Endodermal cell (in vitro differentiated cells): ENCODE results near the gene CLDN9. TPM values are rescaled to one million over a fixed set of nuclear protein-coding genes. Genes with fewer than 3 reads are reported as not detected.
A peak's percentile ranks its signal among the peaks of the same experiment; 100 is the strongest.

Experiments
- DNase-seq: peaks from one replicate; pipeline ENCODE4 v3.0.0-alpha.2; 2017
- H3K27ac ChIP-seq: 2 replicates; pipeline ENCODE4 v1.5.1; 2013; ENCODE audit warnings: mild to moderate bottlenecking, low read depth, low read length, moderate library complexity
- H3K27me3 ChIP-seq: 2 replicates; pipeline ENCODE4 v1.6.1; 2013; ENCODE audit warnings: mild to moderate bottlenecking, low read length, moderate library complexity; ENCODE audit not compliant: insufficient read depth, control insufficient read depth, poor library complexity, severe bottlenecking
- H3K36me3 ChIP-seq: 2 replicates; pipeline ENCODE4 v1.7.0; 2013; ENCODE audit warnings: mild to moderate bottlenecking, low read length, moderate library complexity; ENCODE audit not compliant: control insufficient read depth, insufficient read depth
- H3K4me1 ChIP-seq: one replicate; pipeline ENCODE4 v1.7.0; 2013; ENCODE audit warnings: low read length; ENCODE audit not compliant: control insufficient read depth, insufficient read depth
- H3K4me3 ChIP-seq: 2 replicates; pipeline ENCODE4 v1.5.1; 2013; ENCODE audit warnings: mild to moderate bottlenecking, low read length, moderate library complexity
- H3K9ac ChIP-seq: 2 replicates; pipeline ENCODE4 v1.6.1; 2013; ENCODE audit warnings: mild to moderate bottlenecking, low read length, moderate library complexity; ENCODE audit not compliant: poor library complexity, severe bottlenecking; ENCODE audit errors: extremely low read depth
- H3K9me3 ChIP-seq: 2 replicates; pipeline ENCODE4 v1.6.1; 2013; ENCODE audit warnings: mild to moderate bottlenecking, low read length, moderate library complexity; ENCODE audit not compliant: control insufficient read depth
- H3K27ac Mint-ChIP-seq: 2 replicates; pipeline ENCODE4 v1.8.0; 2020; ENCODE audit warnings: mixed read lengths
- H3K27me3 Mint-ChIP-seq: 2 replicates; pipeline ENCODE4 v1.8.0; 2021; ENCODE audit warnings: mild to moderate bottlenecking, mixed read lengths; ENCODE audit not compliant: insufficient read depth
- H3K36me3 Mint-ChIP-seq: 2 replicates; pipeline ENCODE4 v1.8.0; 2020; ENCODE audit warnings: low read depth, mixed read lengths
- H3K4me1 Mint-ChIP-seq: 2 replicates; pipeline ENCODE4 v1.8.0; 2020; ENCODE audit warnings: mixed read lengths
- H3K4me3 Mint-ChIP-seq: 2 replicates; pipeline ENCODE4 v1.8.0; 2020; ENCODE audit warnings: mild to moderate bottlenecking, moderate library complexity, mixed read lengths
- H3K9me3 Mint-ChIP-seq: 2 replicates; pipeline ENCODE4 v1.8.0; 2020; ENCODE audit warnings: mild to moderate bottlenecking, mixed read lengths
- WGBS, 2 experiments: methylation state at CpG; one replicate each; pipeline versions ENCODE4 v1.1.5 to v1.1.7; 2013; ENCODE audit warnings: missing lambda C conversion rate in 2 of 2, mixed read lengths in 1 of 2; ENCODE audit not compliant: insufficient coverage in 1 of 2, insufficient read length in 1 of 2; 5-methylcytosine and 5-hydroxymethylcytosine counted together
- total RNA-seq, 2 donors: library from RNA; stranded (reverse); fragmentation: NEBNext Ultra II Directional in 1 of 2; extraction: Animal tissue kit (Norgen Biotek cat#: 25700) in 1 of 2; gene quantifications; 2 replicates in 1 of 2; 3 replicates in 1 of 2; pipeline ENCODE4 v1.2.1, GENCODE V29; 2021
- TF ChIP-seq, protein P1 (sequence below): fragments of 200-600 bp; sonication (generic); conservative IDR thresholded peaks from 2 replicates; pipeline ENCODE4 v1.5.0; 2021; ENCODE audit warnings: antibody characterized with exemption, mild to moderate bottlenecking

The CLDN9 gene
- total RNA-seq, 2 donors from 2014 or later, result 0.18 TPM; not detected in 1

DNA sequence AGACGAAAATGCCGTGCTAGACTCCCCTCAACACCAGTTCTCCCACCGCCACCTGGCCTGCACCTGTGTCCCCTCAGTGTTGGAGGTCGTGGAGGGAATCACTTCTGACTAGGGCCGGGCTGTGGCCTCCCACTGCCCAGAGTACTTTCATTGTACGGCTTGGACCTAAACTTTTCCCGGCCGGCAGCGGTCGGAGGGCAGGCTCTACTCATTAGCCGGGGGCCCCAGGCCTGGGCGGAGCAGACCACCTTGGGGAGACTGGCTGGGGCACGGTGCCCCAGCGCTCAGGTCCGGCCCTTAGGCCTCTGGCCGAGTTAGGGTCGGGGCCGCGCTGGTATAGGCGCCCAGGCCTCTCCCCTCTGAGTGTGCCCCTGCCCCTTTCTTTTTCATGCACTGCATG lies 4.6 kb downstream of the CLDN9 start:
- Mint-ChIP-seq H3K4me1 (peaks cover 46% of the 10 kb centered on the region), H3K27me3 (peaks cover 13% of the 10 kb centered on the region), H3K9me3 (no peaks in the 10 kb centered on the region), H3K27ac (peak overlapping the region; percentile 91), H3K4me3 (peak overlapping the region; percentile 88), H3K36me3 (peaks cover 25% of the 10 kb centered on the region)
- H3K36me3 ChIP-seq, result peaks cover 20% of the 10 kb centered on the region
- no peak for DNase-seq
- no peak overlapping the region for H3K27ac ChIP-seq
- no peaks in the 10 kb centered on the region for H3K27me3 ChIP-seq
- peak overlapping the region; percentile 97 for H3K4me3 ChIP-seq
- H3K4me1 ChIP-seq, result peaks cover 8% of the 10 kb centered on the region
- WGBS, 2 experiments, result 1 to 2% methylated on average over 13 to 20 of the region's 20 CpGs
- H3K9ac ChIP-seq, result peak overlapping the region; percentile 93
- TF ChIP-seq, protein P1, sequence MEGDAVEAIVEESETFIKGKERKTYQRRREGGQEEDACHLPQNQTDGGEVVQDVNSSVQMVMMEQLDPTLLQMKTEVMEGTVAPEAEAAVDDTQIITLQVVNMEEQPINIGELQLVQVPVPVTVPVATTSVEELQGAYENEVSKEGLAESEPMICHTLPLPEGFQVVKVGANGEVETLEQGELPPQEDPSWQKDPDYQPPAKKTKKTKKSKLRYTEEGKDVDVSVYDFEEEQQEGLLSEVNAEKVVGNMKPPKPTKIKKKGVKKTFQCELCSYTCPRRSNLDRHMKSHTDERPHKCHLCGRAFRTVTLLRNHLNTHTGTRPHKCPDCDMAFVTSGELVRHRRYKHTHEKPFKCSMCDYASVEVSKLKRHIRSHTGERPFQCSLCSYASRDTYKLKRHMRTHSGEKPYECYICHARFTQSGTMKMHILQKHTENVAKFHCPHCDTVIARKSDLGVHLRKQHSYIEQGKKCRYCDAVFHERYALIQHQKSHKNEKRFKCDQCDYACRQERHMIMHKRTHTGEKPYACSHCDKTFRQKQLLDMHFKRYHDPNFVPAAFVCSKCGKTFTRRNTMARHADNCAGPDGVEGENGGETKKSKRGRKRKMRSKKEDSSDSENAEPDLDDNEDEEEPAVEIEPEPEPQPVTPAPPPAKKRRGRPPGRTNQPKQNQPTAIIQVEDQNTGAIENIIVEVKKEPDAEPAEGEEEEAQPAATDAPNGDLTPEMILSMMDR, result no peak
- H3K9me3 ChIP-seq, result no peaks in the 10 kb centered on the region

DNA sequence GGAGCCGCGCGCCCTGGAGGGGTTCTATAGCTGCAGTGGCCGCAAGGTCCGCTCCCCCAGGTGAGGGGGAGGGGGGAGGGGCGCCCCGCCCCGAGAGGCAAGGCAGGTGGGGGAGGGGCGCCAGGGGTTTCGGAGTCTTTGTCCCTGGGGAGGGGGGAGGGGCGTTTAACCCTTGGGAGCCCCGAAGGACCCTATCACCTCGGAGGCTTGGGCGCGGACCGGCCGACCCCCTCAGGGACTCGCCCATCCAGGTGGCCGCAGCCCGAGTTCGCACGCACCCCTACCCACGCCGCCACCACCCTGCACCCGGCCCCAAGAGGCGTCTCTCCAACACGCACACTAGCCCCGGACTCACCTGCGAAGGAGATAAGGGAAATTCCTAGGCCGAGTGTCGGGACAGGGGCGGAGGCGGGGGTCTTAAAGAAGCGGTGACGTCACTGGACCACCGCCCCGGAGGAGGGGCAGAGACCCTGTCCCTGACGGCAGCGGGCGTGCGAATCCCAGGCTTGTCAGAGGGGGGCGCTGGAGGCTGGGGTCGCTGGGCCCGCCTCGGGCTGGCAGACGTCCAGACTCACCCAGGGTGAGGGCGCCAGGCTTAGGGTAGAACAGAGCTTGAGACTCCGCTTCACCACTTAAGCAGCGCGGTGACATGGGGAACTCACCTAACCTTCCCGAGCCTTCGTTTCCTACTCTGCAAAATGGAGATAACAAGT lies 5.2 kb downstream of the CLDN9 start, which contains the start of gene CLDN6:
CLDN6 (minus strand) TSS at position 390 of the 713 bp plus-strand sequence. CDS start 2,162 bp downstream, outside the sequence.
- no peaks in the 10 kb centered on the region for H3K27me3 ChIP-seq
- peak within 1 kb of the TSS; percentile 99 for H3K27ac Mint-ChIP-seq

DNA sequence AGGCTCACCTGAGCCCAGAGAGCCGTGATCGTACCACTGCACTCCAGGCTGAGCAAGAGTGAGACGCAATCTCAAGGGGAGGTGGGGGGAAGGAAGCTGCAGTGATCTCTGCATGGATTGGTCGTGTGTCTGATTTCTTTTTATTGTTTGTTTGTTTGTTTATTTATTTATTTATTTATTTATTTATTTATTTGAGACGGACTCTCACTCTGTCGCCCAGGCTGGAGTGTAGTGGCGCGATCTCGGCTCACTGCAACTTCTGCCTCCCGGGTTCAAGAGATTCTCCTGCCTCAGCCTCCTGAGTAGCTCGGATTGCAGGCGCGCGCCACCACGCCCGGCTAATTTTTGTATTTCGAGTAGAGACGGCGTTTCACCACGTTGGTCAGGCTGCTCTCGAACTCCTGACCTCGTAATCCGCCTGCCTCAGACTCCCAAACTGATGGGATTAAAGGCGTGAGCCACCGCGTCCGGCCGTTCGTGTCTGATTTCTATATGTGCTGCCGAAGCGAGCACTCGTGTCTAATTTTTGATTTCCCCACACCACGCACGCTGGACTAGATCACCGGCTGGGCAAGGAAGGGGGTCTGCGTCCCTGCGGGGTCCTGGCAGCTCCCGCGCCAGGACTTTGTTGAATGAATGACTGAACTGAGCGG lies 7.0 kb downstream of the CLDN9 start:
- DNase-seq, result no peak
- Mint-ChIP-seq H3K4me3 (peak overlapping the region; percentile 83), H3K27me3 (no peaks in the 10 kb centered on the region), H3K36me3 (peaks cover 24% of the 10 kb centered on the region), H3K9me3 (no peaks in the 10 kb centered on the region), H3K27ac (peak overlapping the region; percentile 99), H3K4me1 (peaks cover 38% of the 10 kb centered on the region)
- Histone ChIP-seq H3K9me3 (no peaks in the 10 kb centered on the region), H3K27me3 (no peaks in the 10 kb centered on the region), H3K4me3 (peak overlapping the region; percentile 97), H3K27ac (no peak overlapping the region), H3K36me3 (peaks cover 24% of the 10 kb centered on the region), H3K9ac (no peak overlapping the region), H3K4me1 (peaks cover 12% of the 10 kb centered on the region)
- 48 to 49% methylated on average over 32 to 39 of the region's 40 CpGs for WGBS, 2 experiments
- TF ChIP-seq, protein P1, result no peak

More for the DNA sequence above, 5.2 kb downstream of the CLDN9 start, which contains the start of gene CLDN6:
- H3K4me1 ChIP-seq, result peaks cover 11% of the 10 kb centered on the region
- H3K27me3 Mint-ChIP-seq, result peaks cover 7% of the 10 kb centered on the region
- peak within 1 kb of the TSS; percentile 88 for H3K4me3 Mint-ChIP-seq
- H3K9ac ChIP-seq, result peak within 1 kb of the TSS; percentile 93
- no peaks in the 10 kb centered on the region for H3K9me3 ChIP-seq
- H3K36me3 ChIP-seq, result peaks cover 25% of the 10 kb centered on the region
- DNase-seq, result peak; percentile 100
- peaks cover 47% of the 10 kb centered on the region for H3K4me1 Mint-ChIP-seq
- peak within 1 kb of the TSS; percentile 97 for H3K4me3 ChIP-seq
- TF ChIP-seq, protein P1, result peak; percentile 91
- no peaks in the 10 kb centered on the region for H3K9me3 Mint-ChIP-seq
- peak within 1 kb of the TSS; percentile 82 for H3K27ac ChIP-seq
- 2% methylated on average over 9 to 49 of the region's 52 CpGs for WGBS, 2 experiments
- H3K36me3 Mint-ChIP-seq, result peaks cover 25% of the 10 kb centered on the region
